Measurements from ENCODE around the gene KRTAP12-2. TPM values are rescaled to one million over a fixed set of nuclear protein-coding genes. Genes with fewer than 3 reads are reported as not detected.
"Not testable (repeated sequence)": the region's sequence is repeated elsewhere in the genome, so short reads cannot be mapped to it uniquely, and the experiment has no call there.

Gene KRTAP12-2
- total RNA-seq, 1 donor from 2014 or later: not detected

- DNase-seq; ATAC-seq (ENCODE audit: poor library complexity); intact Hi-C loops (cut with DNase I): not testable (repeated sequence)
Observed at GRCh38 chr21:44689740-44690139, 23.0 kb upstream of the KRTAP12-2 start.

- DNase-seq (no peak), ATAC-seq (ENCODE audit: poor library complexity) (no peak)
- intact Hi-C loops (cut with DNase I): no loop called here
Observed at GRCh38 chr21:44687671-44688070, 20.9 kb upstream of the KRTAP12-2 start.

- ATAC-seq (ENCODE audit: poor library complexity) (no peak), DNase-seq (no peak)
- intact Hi-C loops (cut with DNase I): no loop called here
Observed at GRCh38 chr21:44686843-44687561, 20.3 kb upstream of the KRTAP12-2 start.

- no peak for DNase-seq
- intact Hi-C loops (cut with DNase I): no loop called here
- ATAC-seq (ENCODE audit: poor library complexity): no peak
Observed at GRCh38 chr21:44686000-44686781, 19.5 kb upstream of the KRTAP12-2 start.

GRCh38 chr21:44685050-44685449, 18.3 kb upstream of the KRTAP12-2 start:
- ATAC-seq (ENCODE audit: poor library complexity); intact Hi-C loops (cut with DNase I); DNase-seq: not testable (repeated sequence)

GRCh38 chr21:44684483-44684882, 17.8 kb upstream of the KRTAP12-2 start:
- DNase-seq: no peak
- intact Hi-C loops (cut with DNase I): no loop called here
- no peak for ATAC-seq (ENCODE audit: poor library complexity)

- DNase-seq (no peak), ATAC-seq (ENCODE audit: poor library complexity) (no peak)
- intact Hi-C loops (cut with DNase I): no loop called here
Observed at GRCh38 chr21:44684077-44684476, 17.4 kb upstream of the KRTAP12-2 start.

- ATAC-seq (ENCODE audit: poor library complexity) (no peak), DNase-seq (no peak)
- intact Hi-C loops (cut with DNase I): no loop called here
Observed at GRCh38 chr21:44682580-44683151, 15.9 kb upstream of the KRTAP12-2 start.

GRCh38 chr21:44681861-44682579, 15.3 kb upstream of the KRTAP12-2 start, which contains the start of gene KRTAP12-1:
KRTAP12-1 (minus strand) TSS chr21:44682163; CDS start chr21:44682123, 40 bp downstream.
- DNase-seq (no peak), ATAC-seq (ENCODE audit: poor library complexity) (no peak)
- intact Hi-C loops (cut with DNase I): no loop called here

GRCh38 chr21:44681152-44681551, 14.4 kb upstream of the KRTAP12-2 start:
- intact Hi-C loops (cut with DNase I): no loop called here
- DNase-seq (no peak), ATAC-seq (ENCODE audit: poor library complexity) (no peak)

GRCh38 chr21:44677881-44678280, 11.2 kb upstream of the KRTAP12-2 start:
- intact Hi-C loops (cut with DNase I): no loop called here
- ATAC-seq (ENCODE audit: poor library complexity): no peak
- DNase-seq: no peak

GRCh38 chr21:44671911-44672310, 5.2 kb upstream of the KRTAP12-2 start:
- ATAC-seq (ENCODE audit: poor library complexity) (no peak), DNase-seq (no peak)
- intact Hi-C loops (cut with DNase I): no loop called here

- ATAC-seq (ENCODE audit: poor library complexity) (no peak), DNase-seq (no peak)
- intact Hi-C loops (cut with DNase I): no loop called here
Observed at GRCh38 chr21:44670642-44671432, 4.1 kb upstream of the KRTAP12-2 start.

- intact Hi-C loops (cut with DNase I): no loop called here
Observed at GRCh38 chr21:44667612-44668011, 885 bp upstream of the KRTAP12-2 start.

GRCh38 chr21:44664691-44665090, 2.0 kb downstream of the KRTAP12-2 start:
- intact Hi-C loops (cut with DNase I): no loop called here
- no peak for DNase-seq

More at GRCh38 chr21:44667612-44668011, 885 bp upstream of the KRTAP12-2 start:
- no peak for DNase-seq
- no peak for ATAC-seq (ENCODE audit: poor library complexity)

GRCh38 chr21:44661567-44661966, 5.2 kb downstream of the KRTAP12-2 start:
- intact Hi-C loops (cut with DNase I); ATAC-seq (ENCODE audit: poor library complexity); DNase-seq: not testable (repeated sequence)

More at GRCh38 chr21:44664691-44665090, 2.0 kb downstream of the KRTAP12-2 start:
- ATAC-seq (ENCODE audit: poor library complexity): no peak

GRCh38 chr21:44658913-44659595, 7.7 kb downstream of the KRTAP12-2 start:
- DNase-seq: no peak
- intact Hi-C loops (cut with DNase I): no loop called here
- no peak for ATAC-seq (ENCODE audit: poor library complexity)

- no peak for ATAC-seq (ENCODE audit: poor library complexity)
- no peak for DNase-seq
- intact Hi-C loops (cut with DNase I): no loop called here
Observed at GRCh38 chr21:44658541-44658910, 8.2 kb downstream of the KRTAP12-2 start.
